VCaP (cell line): ENCODE results near the gene PTPRT.

Experiments
- H3K27ac ChIP-seq: fragments of 450-650 bp; 2 replicates; pipeline ENCODE4 v1.5.1; 2017
- TF ChIP-seq, protein P1 (sequence below): fragments of 450-650 bp; conservative IDR thresholded peaks from 2 replicates; pipeline ENCODE4 v1.5.1; 2017; ENCODE audit warnings: mild to moderate bottlenecking, moderate library complexity

The PTPRT gene

GRCh38 chr20:42752620-42753019 lies 437.1 kb downstream of the PTPRT start:
- H3K27ac ChIP-seq = no peak overlapping the region
- TF ChIP-seq, protein P1, sequence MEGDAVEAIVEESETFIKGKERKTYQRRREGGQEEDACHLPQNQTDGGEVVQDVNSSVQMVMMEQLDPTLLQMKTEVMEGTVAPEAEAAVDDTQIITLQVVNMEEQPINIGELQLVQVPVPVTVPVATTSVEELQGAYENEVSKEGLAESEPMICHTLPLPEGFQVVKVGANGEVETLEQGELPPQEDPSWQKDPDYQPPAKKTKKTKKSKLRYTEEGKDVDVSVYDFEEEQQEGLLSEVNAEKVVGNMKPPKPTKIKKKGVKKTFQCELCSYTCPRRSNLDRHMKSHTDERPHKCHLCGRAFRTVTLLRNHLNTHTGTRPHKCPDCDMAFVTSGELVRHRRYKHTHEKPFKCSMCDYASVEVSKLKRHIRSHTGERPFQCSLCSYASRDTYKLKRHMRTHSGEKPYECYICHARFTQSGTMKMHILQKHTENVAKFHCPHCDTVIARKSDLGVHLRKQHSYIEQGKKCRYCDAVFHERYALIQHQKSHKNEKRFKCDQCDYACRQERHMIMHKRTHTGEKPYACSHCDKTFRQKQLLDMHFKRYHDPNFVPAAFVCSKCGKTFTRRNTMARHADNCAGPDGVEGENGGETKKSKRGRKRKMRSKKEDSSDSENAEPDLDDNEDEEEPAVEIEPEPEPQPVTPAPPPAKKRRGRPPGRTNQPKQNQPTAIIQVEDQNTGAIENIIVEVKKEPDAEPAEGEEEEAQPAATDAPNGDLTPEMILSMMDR = no peak

DNA sequence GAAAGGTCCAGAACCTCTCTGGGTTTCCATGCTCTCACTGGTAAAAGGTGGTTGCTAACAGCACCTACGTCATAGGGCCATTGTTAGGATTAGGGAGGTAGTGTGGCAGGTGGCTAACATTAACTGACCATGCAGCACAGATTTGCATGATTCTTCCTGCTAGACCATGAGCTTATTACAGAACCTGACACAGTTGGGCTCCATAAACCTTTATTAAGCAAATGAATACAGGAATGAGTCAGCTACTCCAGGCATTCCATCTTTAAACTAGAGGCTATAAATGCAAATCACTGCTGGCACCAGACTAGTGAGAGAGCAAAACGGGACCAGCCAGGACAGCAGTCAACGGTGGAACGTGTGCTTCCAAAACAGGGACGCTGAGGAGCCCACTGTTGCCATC lies 440.1 kb downstream of the PTPRT start:
- no peak overlapping the region for H3K27ac ChIP-seq

GRCh38 chr20:42747765-42748411 lies 441.8 kb downstream of the PTPRT start:
- H3K27ac ChIP-seq = no peak overlapping the region
- TF ChIP-seq, protein P1 = no peak

More for the DNA sequence above, 440.1 kb downstream of the PTPRT start:
- TF ChIP-seq, protein P1 = no peak

GRCh38 chr20:42744756-42745465 lies 444.8 kb downstream of the PTPRT start:
- no peak overlapping the region for H3K27ac ChIP-seq
- TF ChIP-seq, protein P1 = no peak

GRCh38 chr20:42742926-42743325 lies 446.8 kb downstream of the PTPRT start:
- no peak overlapping the region for H3K27ac ChIP-seq
- TF ChIP-seq, protein P1 = no peak

- no peak overlapping the region for H3K27ac ChIP-seq
Measured at GRCh38 chr20:42741906-42742305, 447.8 kb downstream of the PTPRT start.

GRCh38 chr20:42740226-42740870 lies 449.4 kb downstream of the PTPRT start:
- TF ChIP-seq, protein P1 = no peak

More at GRCh38 chr20:42741906-42742305, 447.8 kb downstream of the PTPRT start:
- TF ChIP-seq, protein P1 = no peak

More at GRCh38 chr20:42740226-42740870, 449.4 kb downstream of the PTPRT start:
- H3K27ac ChIP-seq = no peak overlapping the region
